Karpas-422 (cell line): ENCODE results near the gene PPP1R9B. TPM values are rescaled to one million over a fixed set of nuclear protein-coding genes. Genes with fewer than 3 reads are reported as not detected.

ENCODE experiments used
- DNase-seq: peaks from one replicate; pipeline ENCODE4 v3.0.0-alpha.2; 2015
- H2AFZ ChIP-seq: fragments of 200-600 bp; sonication (generic); 2 replicates; pipeline ENCODE4 v1.6.1; 2014; ENCODE audit warnings: antibody characterized with exemption, low read length, mixed read lengths
- H3K27ac ChIP-seq: fragments of 200-600 bp; sonication (generic); 2 replicates; pipeline ENCODE4 v1.5.1; 2014; ENCODE audit warnings: mild to moderate bottlenecking, low read length, moderate library complexity
- H3K27me3 ChIP-seq: fragments of 200-600 bp; sonication (generic); 2 replicates; pipeline ENCODE4 v1.6.1; 2014; ENCODE audit warnings: low read length, mixed read lengths
- H3K36me3 ChIP-seq: fragments of 200-600 bp; sonication (generic); 2 replicates; pipeline ENCODE4 v1.6.1; 2014; ENCODE audit warnings: low read length, mixed read lengths; ENCODE audit not compliant: insufficient read depth
- H3K4me1 ChIP-seq: fragments of 200-600 bp; sonication (generic); 2 replicates; pipeline ENCODE4 v1.6.1; 2014; ENCODE audit warnings: mild to moderate bottlenecking, low read length, mixed read lengths
- H3K4me2 ChIP-seq: fragments of 200-600 bp; sonication (generic); 2 replicates; pipeline ENCODE4 v1.6.1; 2014; ENCODE audit warnings: low read length, low read depth, mild to moderate bottlenecking; ENCODE audit not compliant: poor library complexity, severe bottlenecking
- H3K4me3 ChIP-seq: fragments of 200-600 bp; sonication (generic); 2 replicates; pipeline ENCODE4 v1.5.1; 2014; ENCODE audit warnings: mild to moderate bottlenecking, antibody characterized with exemption, low read length, mixed read lengths
- H3K79me2 ChIP-seq: fragments of 200-600 bp; sonication (generic); 2 replicates; pipeline ENCODE4 v1.6.1; 2014; ENCODE audit warnings: mild to moderate bottlenecking, low read length, mixed read lengths
- H3K9ac ChIP-seq: fragments of 200-600 bp; sonication (generic); 2 replicates; pipeline ENCODE4 v1.6.0; 2014; ENCODE audit warnings: low read length
- H3K9me2 ChIP-seq: fragments of 200-600 bp; sonication (generic), shearing (Covaris generic); replicated peaks from 2 replicates; pipeline ENCODE4 v1.6.0; 2014; ENCODE audit warnings: mild to moderate bottlenecking, low read length, moderate library complexity; ENCODE audit not compliant: insufficient read depth
- H3K9me3 ChIP-seq: fragments of 300-700, 200-600 bp; sonication (generic); 2 replicates; pipeline ENCODE4 v1.6.1; 2014; ENCODE audit warnings: low read length, mixed read lengths
- H4K20me1 ChIP-seq: fragments of 200-600 bp; sonication (generic); 2 replicates; pipeline ENCODE4 v1.6.1; 2014; ENCODE audit warnings: mild to moderate bottlenecking, antibody characterized with exemption, low read length, low read depth; ENCODE audit not compliant: insufficient read depth
- total RNA-seq: library from RNA; depleted of rRNA; stranded (reverse); fragments of >200 nt; shearing (Covaris generic); gene quantifications from 2 replicates; pipeline ENCODE4 v1.2.3, GENCODE V29; 2014; ENCODE audit warnings: low replicate concordance

PPP1R9B gene
- total RNA-seq, 1 experiment from 2014 or later = 41.0 TPM

- no peaks in the 10 kb centered on the region for H3K36me3 ChIP-seq
- no peaks in the 10 kb centered on the region for H4K20me1 ChIP-seq
- H3K27me3 ChIP-seq = no peaks in the 10 kb centered on the region
- DNase-seq = no peak
- 0 out of 2 replicates have a peak overlapping the region, but pooled peaks have one; percentile 16 for H2AFZ ChIP-seq
- no peaks in the 10 kb centered on the region for H3K9me3 ChIP-seq
- no peaks in the 10 kb centered on the region for H3K79me2 ChIP-seq
- H3K9me2 ChIP-seq = no peaks in the 10 kb centered on the region
- no peak overlapping the region for H3K27ac ChIP-seq
- H3K4me2 ChIP-seq = peak overlapping the region; percentile 72
- peak overlapping the region; percentile 42 for H3K9ac ChIP-seq
- peak overlapping the region; percentile 64; the same call in 1 of the 2 replicates for H3K4me3 ChIP-seq
- peaks cover 21% of the 10 kb centered on the region for H3K4me1 ChIP-seq
These were observed 11.4 kb upstream of the PPP1R9B start for GRCh38 chr17:50161911-50162288.

GRCh38 chr17:50161023-50161910 lies 10.8 kb upstream of the PPP1R9B start:
- peak overlapping the region; percentile 64 for H3K4me3 ChIP-seq
- peak; percentile 96 for DNase-seq
- no peaks in the 10 kb centered on the region for H3K9me3 ChIP-seq
- peaks cover 21% of the 10 kb centered on the region for H3K4me1 ChIP-seq
- H3K4me2 ChIP-seq = peak overlapping the region; percentile 72
- H3K9me2 ChIP-seq = no peaks in the 10 kb centered on the region
- no peaks in the 10 kb centered on the region for H4K20me1 ChIP-seq
- no peak overlapping the region for H3K27ac ChIP-seq
- H2AFZ ChIP-seq = peak overlapping the region; percentile 84
- no peaks in the 10 kb centered on the region for H3K27me3 ChIP-seq
- H3K79me2 ChIP-seq = no peaks in the 10 kb centered on the region
- peak overlapping the region; percentile 68 for H3K9ac ChIP-seq
- H3K36me3 ChIP-seq = no peaks in the 10 kb centered on the region

- Histone ChIP-seq H3K9me2 (no peaks in the 10 kb centered on the region), H3K4me3 (no peak overlapping the region), H3K4me2 (no peak overlapping the region), H3K36me3 (no peaks in the 10 kb centered on the region), H3K9me3 (no peaks in the 10 kb centered on the region), H3K9ac (no peak overlapping the region), H3K4me1 (peaks cover 17% of the 10 kb centered on the region), H3K79me2 (no peaks in the 10 kb centered on the region), H3K27me3 (no peaks in the 10 kb centered on the region), H4K20me1 (no peaks in the 10 kb centered on the region), H2AFZ (no peak overlapping the region), H3K27ac (no peak overlapping the region)
- DNase-seq = no peak
These were observed 7.4 kb upstream of the PPP1R9B start for GRCh38 chr17:50157891-50158290.

GRCh38 chr17:50155115-50155819 lies 4.8 kb upstream of the PPP1R9B start:
- DNase-seq = no peak
- no peaks in the 10 kb centered on the region for H3K27me3 ChIP-seq
- H3K4me3 ChIP-seq = no peak overlapping the region
- H2AFZ ChIP-seq = no peak overlapping the region
- H3K9me3 ChIP-seq = no peaks in the 10 kb centered on the region
- no peaks in the 10 kb centered on the region for H4K20me1 ChIP-seq
- no peak overlapping the region for H3K27ac ChIP-seq
- H3K79me2 ChIP-seq = peaks cover 9% of the 10 kb centered on the region
- H3K4me2 ChIP-seq = no peak overlapping the region
- H3K4me1 ChIP-seq = peaks cover 22% of the 10 kb centered on the region
- no peak overlapping the region for H3K9ac ChIP-seq
- H3K36me3 ChIP-seq = no peaks in the 10 kb centered on the region
- no peaks in the 10 kb centered on the region for H3K9me2 ChIP-seq

- no peaks in the 10 kb centered on the region for H3K9me2 ChIP-seq
- DNase-seq = no peak
- H3K9me3 ChIP-seq = no peaks in the 10 kb centered on the region
- H3K4me3 ChIP-seq = no peak overlapping the region
- peaks cover 22% of the 10 kb centered on the region for H3K4me1 ChIP-seq
- no peaks in the 10 kb centered on the region for H3K36me3 ChIP-seq
- H3K79me2 ChIP-seq = peaks cover 15% of the 10 kb centered on the region
- no peaks in the 10 kb centered on the region for H4K20me1 ChIP-seq
- H3K4me2 ChIP-seq = no peak overlapping the region
- no peak overlapping the region for H3K9ac ChIP-seq
- no peak overlapping the region for H3K27ac ChIP-seq
- no peak overlapping the region for H2AFZ ChIP-seq
- no peaks in the 10 kb centered on the region for H3K27me3 ChIP-seq
These were observed 4.1 kb upstream of the PPP1R9B start for GRCh38 chr17:50154604-50155003.

- Histone ChIP-seq H3K36me3 (no peaks in the 10 kb centered on the region), H3K27ac (no peak overlapping the region), H3K79me2 (peaks cover 21% of the 10 kb centered on the region), H3K4me3 (no peak overlapping the region), H3K4me1 (peaks cover 22% of the 10 kb centered on the region), H4K20me1 (no peaks in the 10 kb centered on the region), H3K4me2 (no peak overlapping the region), H2AFZ (no peak overlapping the region), H3K9ac (no peak overlapping the region), H3K9me2 (no peaks in the 10 kb centered on the region), H3K27me3 (no peaks in the 10 kb centered on the region), H3K9me3 (no peaks in the 10 kb centered on the region)
- DNase-seq = no peak
These were observed 3.4 kb upstream of the PPP1R9B start for GRCh38 chr17:50153650-50154575.

GRCh38 chr17:50152736-50153135 lies 2.3 kb upstream of the PPP1R9B start:
- H3K4me3 ChIP-seq = peak overlapping the region; percentile 95
- DNase-seq = no peak
- H3K4me2 ChIP-seq = peak overlapping the region; percentile 98
- H3K9ac ChIP-seq = peak overlapping the region; percentile 98; the same call in 1 of the 2 replicates
- no peaks in the 10 kb centered on the region for H3K36me3 ChIP-seq
- H2AFZ ChIP-seq = no peak overlapping the region
- H3K27ac ChIP-seq = no peak overlapping the region
- H3K79me2 ChIP-seq = peaks cover 32% of the 10 kb centered on the region
- H3K9me2 ChIP-seq = no peaks in the 10 kb centered on the region
- peaks cover 30% of the 10 kb centered on the region for H3K4me1 ChIP-seq
- H4K20me1 ChIP-seq = 0 out of 2 replicates have a peak, but pooled peaks cover 1% of the 10 kb centered on the region
- H3K27me3 ChIP-seq = no peaks in the 10 kb centered on the region
- no peaks in the 10 kb centered on the region for H3K9me3 ChIP-seq
